ENCODE data around the gene TNFRSF1A.

Gene TNFRSF1A

GRCh38 chr12:6336889-6337853 is 4.7 kb downstream of the TNFRSF1A start:
- no peak for DNase-seq

- DNase-seq: no peak
Observed at GRCh38 chr12:6336079-6336888, 5.6 kb downstream of the TNFRSF1A start.

GRCh38 chr12:6335451-6336078 is 6.3 kb downstream of the TNFRSF1A start:
- no peak for DNase-seq

- no peak for DNase-seq
Observed at GRCh38 chr12:6334940-6335450, 6.9 kb downstream of the TNFRSF1A start.

GRCh38 chr12:6334359-6334758 is 7.5 kb downstream of the TNFRSF1A start:
- DNase-seq: no peak

- no peak for DNase-seq
Observed at GRCh38 chr12:6333566-6333965, 8.3 kb downstream of the TNFRSF1A start.

GRCh38 chr12:6333029-6333428 is 8.8 kb downstream of the TNFRSF1A start:
- DNase-seq: no peak

DNA sequence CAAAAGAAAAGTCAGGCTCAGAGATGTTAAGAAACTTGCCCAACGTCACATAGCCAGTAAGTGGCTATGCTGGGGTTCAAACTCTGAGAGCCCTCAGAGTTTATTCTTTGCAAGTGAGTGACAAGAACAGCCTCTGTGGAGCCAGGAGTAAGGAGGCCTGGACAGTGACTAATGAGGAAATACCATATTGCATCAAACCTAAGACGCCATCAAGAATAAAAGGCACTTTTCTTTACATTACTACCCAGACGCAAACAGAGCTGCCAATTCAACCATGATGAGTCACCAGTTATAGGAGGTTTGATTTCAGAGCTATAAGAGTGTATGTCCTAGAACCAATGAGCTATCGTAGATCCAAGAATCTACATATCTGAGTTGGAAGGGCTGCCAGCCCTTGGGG is 9.4 kb downstream of the TNFRSF1A start:
- DNase-seq: no peak

DNA sequence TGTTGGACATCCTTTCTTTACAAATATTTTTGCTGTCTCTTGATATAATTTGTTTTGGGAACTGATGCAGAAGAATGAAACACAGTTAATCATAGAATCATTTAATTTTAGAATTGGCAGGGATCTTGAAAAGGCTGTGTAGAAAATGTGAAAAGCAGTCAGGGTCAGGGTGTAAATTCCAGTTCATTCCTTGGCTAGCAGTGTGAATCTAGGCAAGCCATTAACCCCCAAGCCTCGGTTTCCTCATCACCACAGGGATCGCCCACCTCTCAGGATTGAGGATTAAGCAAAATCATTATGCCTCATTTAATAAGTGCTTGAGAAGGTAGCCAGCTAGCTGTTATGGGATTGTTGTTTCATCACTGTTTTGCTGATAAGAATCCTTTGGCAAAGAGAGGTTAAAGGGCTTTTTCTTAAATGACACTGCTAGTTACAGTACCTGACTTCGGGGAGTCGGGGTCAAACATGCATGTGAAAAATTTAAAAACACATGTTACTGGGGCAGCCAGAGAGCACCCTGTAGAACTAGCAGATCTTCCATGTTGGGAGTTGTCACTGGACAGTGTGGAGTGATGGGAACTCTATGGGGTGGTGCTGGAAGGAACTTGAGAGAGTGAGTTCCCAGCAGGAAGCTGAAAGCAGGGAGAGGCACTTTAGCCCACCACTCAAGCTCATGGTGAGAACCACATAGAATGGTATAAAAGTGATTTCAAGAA is 10.7 kb downstream of the TNFRSF1A start:
- no peak for DNase-seq

- no peak for DNase-seq
Observed at GRCh38 chr12:6330192-6330591, 11.7 kb downstream of the TNFRSF1A start.

- no peak for DNase-seq
Observed at GRCh38 chr12:6329703-6330064, 12.2 kb downstream of the TNFRSF1A start.

GRCh38 chr12:6328945-6329702 is 12.8 kb downstream of the TNFRSF1A start:
- no peak for DNase-seq

GRCh38 chr12:6328045-6328779 is 13.7 kb downstream of the TNFRSF1A start:
- no peak for DNase-seq

GRCh38 chr12:6327229-6328041 is 14.4 kb downstream of the TNFRSF1A start:
- no peak for DNase-seq

- no peak for DNase-seq
Observed at GRCh38 chr12:6326316-6327228, 15.3 kb downstream of the TNFRSF1A start.

DNA sequence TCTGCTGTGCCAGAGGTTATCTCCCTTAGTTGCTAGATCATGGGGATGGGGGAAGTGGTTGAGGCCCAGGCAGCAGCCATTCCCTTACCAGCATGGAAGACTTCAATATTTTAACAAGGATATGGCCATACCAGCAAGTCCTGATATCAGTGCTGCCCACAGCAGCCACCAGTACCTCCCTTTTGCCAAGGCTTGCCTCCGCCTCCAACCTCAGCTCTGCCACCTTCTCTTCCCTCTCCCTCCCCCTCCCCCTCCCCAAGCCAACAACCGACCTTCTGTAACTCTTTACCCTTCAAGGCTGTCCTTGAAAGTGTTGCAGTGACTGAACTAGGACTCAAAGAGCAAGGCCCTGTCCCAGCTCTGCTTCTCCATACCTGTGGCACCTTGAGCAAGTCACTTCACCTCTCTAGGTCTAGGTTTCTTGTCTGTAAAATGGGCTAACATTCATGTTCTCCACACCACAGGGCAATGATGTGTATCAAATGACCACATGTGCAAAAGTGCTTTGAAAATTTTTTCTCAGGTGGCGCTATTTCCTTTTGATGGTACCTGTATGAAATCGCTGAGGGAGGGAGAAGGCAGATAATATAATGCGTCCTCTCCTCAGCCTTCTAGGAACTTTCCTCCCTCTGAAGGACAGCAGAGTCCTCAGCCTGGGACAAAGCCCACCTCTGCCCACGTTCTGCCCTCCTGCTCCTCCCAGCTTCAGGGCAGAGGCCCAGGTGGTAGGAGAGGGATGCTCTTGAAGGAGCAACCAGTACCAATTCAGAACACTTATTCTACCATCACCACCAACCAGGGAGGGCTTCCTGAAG is 16.7 kb downstream of the TNFRSF1A start:
- DNase-seq: no peak

- no peak for DNase-seq
Observed at GRCh38 chr12:6323995-6324711, 17.7 kb downstream of the TNFRSF1A start.
